AML-193 (cell line): ENCODE data around the gene KCNQ2.
"Not testable (repeated sequence)": the region's sequence is repeated elsewhere in the genome, so short reads cannot be mapped to it uniquely, and the experiment has no call there.

Experiments
- DNase-seq, 2 experiments: peaks; one replicate each; lab custom pipeline; 2025; lab: John Stamatoyannopoulos, UW

Gene KCNQ2

DNA sequence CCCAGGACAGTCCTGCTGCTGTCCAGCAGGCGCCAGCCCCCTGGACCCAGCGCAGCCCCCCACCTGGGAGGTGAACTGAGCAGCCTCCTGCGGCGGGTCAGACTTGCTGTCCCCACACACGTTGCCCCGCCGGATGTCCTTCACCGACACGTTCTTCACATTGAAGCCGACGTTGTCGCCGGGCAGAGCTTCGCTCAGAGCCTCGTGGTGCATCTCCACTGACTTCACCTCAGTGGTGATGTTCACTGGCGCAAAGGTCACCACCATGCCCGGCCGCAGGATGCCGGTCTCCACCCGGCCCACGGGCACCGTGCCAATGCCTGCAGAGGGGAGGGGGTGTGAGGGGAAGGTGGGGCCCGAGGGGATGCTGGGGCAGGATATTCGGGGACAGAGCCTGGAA is 18.0 kb upstream of the KCNQ2 start:
- no peak for DNase-seq

DNA sequence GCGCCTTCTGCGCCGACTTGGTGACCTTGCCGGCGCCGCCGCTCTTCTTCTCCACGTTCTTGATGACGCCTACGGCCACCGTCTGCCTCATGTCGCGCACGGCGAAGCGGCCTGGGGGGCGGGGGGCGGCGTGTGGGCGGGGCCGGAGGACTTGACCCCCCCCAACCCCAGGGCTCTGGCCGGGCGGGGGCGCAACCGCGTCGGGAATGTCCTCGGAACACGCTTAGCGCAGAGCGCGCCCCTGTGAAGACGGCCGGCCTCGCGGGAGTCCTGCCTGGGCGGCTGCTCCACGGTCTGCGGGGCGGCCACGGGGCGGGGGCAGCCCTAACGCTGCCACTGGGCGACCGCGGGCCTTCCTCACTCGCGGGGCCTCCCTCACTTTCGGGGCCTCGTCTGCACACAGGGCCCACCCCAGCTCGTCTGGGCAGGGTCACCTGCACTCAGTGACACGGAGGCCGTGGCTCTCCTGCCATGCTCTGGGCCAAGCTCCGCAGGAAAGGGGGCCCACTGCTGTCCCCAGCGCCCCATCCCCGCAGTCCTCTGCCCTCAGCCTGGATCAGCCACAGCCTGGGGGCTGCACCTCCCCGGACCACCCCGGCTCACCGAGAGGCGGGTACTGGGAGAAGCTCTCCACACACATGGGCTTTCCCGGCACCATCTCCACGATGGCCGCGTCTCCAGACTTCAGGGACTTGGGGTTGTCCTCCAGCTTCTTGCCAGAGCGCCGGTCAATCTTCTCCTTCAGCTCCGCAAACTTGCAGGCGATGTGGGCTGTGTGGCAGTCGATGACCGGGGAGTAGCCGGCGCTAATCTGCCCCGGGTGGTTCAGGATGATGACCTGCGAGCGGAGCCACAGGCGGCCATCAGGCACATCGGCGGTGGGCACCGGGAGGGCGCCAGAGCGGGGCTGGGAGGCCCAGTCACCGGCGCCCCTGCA is 16.1 kb upstream of the KCNQ2 start:
- no peak for DNase-seq

DNA sequence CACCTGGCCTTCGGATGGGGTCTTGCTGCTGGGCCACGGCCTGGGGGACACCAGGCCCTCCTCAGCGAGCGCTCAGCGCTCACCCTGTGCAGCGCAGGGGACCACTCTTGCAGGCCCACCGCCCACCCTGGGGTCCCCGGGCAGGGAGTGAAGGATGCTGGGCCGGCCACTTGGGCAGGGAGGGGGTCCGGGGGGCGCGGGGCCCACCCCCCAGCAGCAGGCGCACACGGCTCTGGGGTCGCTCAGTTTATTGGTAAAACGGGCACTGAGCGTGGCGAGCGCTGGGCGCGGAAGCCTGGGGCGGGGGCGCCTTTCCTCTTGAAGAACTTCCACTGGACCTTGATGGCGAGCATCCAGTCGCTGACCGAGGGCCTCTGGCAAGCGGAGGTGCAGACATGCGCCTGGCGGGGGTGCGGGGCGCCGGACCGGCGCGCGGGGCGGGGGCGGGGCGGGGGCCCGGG is 15.4 kb upstream of the KCNQ2 start:
- DNase-seq = no peak

DNA sequence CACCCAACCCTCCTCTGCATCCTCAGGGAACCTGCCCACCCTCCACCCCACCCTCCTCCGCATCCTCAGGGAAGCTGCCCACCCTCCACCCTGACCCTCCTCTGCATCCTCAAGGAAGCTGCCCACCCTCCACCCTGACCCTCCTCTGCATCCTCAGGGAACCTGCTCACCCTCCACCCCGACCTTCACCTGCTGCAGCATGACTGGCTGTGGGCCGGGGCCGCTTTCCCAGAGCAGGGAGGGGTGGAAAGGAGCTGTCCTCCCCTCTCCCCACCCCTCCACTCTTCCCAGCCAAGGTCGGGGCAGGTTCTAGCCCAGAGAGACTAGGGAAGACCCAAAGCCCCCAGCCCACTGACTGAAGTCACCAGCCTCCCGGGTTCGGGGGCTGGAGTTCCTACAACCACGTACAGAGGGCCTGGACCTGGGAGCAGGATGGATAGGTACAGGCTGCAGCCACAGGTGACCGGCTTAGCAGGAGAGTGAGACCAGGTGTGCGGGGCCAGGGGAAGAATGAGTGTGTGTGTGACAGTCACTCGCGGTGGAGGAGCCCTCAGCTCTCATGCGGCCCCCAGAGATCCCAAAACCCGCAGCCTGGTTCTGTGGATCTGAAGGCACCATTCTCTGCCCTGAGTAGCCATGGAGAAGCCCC is 14.8 kb upstream of the KCNQ2 start:
- DNase-seq = no peak

- DNase-seq = no peak
These were observed 13.9 kb upstream of the KCNQ2 start for GRCh38 chr20:63486300-63486855.

DNA sequence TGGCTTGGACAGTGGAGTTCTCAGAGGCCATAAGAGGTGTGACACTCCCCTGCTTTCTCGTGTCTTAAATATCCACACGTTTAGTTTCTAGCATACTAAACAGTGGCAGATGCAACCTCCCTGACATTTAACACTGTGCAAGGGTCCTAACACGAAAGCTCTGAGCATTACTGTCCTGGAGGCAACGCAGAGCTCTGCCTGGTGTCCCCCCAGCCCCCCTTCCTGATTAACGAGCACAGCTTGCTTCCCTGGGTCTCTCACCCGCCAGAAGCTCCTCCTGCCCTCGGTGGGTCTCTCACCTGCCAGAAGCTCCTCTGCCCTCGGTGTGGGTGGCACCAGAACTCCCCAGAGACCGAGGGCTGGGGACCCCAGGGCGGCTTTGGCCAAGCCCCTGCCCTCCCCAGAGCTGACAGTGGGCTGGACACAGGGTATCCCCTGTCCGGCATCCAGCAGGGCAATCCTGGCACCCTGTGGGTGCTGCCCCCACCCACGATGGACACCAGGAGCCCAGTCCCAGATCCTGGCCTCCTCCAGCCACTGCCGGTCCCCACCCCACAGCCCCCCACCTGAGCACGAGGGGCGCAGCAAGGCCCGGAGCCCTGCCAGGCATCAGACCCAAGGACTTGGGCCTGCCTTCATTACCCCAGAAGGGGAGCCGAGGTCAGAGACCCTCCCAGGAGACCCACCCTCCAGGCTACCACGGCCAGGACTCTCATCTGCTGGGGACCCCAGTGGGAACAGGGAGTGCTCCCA is 12.4 kb upstream of the KCNQ2 start:
- no peak for DNase-seq

GRCh38 chr20:63484236-63484635 is 11.8 kb upstream of the KCNQ2 start:
- no peak for DNase-seq

DNA sequence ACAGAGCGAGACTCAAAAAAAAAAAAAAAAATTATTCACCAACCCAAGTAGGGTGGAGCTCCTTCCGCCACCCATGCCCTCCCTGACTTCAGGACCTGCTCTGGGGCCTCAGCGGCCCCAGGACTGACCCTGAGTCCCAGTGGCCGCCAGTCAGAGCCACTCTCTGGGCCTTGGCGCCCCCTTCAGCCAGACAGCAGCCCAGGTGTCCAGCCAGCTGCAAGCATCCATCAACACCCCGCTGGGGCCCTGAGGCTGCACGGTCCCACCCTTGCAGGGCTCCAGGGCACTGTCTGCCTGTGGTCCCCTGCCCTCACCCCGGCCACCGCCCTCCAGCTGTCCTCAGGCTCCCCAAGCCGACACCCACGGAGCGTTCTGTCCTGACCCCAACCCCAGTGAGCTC is 11.4 kb upstream of the KCNQ2 start:
- DNase-seq = no peak

DNA sequence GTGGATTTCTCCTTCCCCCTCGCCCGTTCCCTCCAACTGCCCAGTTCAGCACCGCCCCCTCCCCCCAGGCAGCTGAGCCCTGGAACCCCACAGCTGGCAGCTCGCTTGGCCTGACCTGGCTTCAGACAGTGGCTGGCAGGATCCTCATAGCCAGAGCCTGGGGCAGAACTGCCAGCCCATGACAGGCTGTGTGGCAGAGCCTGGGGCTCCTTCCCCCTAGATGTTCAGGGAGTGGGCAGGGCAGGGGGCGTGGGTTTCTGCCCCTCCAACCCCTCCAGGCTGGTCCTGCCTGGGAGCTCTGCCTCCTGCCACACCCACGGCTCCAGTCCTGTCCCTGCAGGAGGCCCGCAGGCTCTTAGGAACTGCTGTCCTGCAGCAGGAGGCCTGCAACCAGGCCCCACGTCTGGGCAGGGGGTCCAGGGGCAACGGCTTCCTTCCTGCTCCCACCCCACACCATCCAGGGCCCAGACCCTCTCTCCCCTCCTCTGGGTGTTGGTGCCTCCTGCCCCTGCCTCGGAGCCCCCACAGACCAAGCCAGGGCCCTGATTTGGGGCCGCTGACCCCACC is 9.6 kb upstream of the KCNQ2 start:
- DNase-seq = no peak

DNA sequence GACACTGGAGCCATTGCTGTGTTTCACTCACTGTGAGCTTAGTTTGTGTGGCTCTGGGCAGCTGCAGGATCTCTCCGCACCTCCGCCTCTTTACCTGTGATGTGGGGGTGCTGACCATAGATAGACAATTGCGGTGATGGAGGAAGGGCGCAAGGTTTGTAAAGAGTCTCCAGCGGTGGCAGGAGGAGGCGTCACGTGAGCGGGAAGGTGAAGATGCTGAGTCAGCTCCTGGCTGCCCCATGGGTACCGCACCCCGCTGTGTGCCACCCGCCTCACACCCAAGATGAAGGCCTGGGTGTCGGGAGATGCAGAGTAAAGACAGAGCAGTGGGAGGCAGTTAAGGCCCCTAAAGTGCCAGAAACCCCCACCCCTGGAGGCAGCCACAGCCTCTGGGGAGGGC is 9.0 kb upstream of the KCNQ2 start:
- DNase-seq = no peak

- not testable (repeated sequence) for DNase-seq
These were observed 7.4 kb upstream of the KCNQ2 start for GRCh38 chr20:63479695-63480419.

DNA sequence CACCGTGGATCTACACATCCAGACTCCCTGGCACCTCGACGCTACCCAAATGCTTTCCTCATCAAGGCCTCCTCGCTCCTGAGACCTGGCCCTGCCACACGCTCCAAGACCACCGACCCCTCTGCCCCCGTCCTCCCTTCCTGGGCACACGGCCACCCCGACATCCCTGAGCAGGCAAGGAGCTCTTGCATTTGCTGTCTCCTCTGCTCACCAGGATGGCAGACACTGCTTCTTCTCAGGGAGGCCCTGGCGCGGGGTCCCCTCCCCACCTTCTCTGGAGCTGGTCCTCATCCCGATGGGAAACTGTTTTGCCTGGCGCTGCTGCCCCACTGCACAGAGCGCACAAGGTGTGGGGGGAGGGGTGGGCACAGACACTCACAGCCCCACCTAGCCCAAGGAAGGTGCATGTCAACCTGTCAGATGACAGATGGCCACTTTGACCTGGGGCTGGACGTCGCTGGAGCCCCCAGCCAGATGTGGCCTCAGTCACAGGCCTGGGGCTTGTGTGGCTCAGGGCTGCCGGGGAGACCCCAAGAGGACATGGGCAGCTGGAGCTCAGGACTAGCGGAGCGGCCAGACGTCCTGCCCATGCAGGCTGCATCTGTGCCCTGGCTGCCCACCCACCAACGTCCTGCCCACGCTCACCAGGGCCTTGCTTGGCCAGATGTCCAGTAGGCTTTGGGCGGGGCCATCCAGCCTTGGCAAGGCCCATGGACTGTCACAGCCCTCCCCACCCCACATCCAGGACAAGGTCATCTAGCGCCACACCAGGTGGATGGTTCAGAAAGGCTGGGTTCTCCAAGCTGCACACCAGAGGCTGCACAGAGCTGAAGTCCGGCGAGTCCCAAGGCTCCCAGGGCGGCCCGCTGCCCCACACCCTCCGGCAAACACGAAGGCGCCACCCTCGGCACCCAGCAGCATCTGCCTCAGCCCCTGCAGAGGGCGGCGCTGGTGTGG is 6.2 kb upstream of the KCNQ2 start:
- DNase-seq = no peak

DNA sequence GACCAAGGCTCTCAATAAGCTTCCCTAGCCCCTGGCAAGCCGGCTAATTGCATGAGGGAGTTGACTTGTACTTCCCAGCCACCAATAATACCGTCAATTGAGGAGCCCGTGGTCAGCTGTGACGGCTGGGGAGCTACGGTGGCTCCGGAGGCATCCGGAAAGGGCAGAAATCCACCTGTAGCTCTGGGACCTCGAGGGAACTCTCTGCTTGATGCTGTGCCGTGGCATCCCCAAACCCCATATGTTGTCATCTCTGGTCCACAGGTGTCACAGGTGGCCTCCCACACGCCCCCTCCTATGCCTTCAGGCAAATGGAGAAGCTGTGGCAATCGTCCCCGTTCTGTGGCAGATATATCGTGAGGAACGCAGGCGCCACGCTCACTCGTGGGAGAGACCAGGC is 5.5 kb upstream of the KCNQ2 start:
- DNase-seq = no peak

DNA sequence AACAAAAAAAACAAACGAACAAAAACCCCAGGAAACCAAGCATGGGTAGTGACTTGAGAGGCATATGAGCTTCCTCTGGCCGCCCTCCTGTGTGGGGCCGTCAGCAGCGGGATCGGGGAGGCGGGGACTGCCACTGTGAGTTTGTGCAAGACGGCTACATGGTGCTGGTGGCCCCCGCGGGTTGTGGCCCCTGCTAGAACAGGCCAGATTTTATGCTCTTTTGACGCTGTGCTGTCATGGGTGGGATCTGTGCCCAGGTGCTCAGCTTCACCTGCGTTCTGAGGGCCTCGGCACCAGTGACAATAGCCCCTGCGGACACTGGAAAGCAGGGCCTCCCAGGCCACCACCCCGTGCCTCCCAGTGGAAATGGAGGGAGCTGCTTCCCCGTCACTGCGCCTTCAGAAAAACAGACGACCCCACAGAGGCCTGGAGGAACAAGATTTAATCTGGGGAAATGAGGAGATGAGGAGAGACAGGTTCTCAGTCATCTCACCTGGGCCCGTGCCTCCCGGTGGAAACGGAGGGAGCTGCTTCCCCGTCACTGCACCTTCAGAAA is 4.7 kb upstream of the KCNQ2 start:
- DNase-seq = no peak

GRCh38 chr20:63475209-63475608 is 2.8 kb upstream of the KCNQ2 start:
- DNase-seq = no peak

DNA sequence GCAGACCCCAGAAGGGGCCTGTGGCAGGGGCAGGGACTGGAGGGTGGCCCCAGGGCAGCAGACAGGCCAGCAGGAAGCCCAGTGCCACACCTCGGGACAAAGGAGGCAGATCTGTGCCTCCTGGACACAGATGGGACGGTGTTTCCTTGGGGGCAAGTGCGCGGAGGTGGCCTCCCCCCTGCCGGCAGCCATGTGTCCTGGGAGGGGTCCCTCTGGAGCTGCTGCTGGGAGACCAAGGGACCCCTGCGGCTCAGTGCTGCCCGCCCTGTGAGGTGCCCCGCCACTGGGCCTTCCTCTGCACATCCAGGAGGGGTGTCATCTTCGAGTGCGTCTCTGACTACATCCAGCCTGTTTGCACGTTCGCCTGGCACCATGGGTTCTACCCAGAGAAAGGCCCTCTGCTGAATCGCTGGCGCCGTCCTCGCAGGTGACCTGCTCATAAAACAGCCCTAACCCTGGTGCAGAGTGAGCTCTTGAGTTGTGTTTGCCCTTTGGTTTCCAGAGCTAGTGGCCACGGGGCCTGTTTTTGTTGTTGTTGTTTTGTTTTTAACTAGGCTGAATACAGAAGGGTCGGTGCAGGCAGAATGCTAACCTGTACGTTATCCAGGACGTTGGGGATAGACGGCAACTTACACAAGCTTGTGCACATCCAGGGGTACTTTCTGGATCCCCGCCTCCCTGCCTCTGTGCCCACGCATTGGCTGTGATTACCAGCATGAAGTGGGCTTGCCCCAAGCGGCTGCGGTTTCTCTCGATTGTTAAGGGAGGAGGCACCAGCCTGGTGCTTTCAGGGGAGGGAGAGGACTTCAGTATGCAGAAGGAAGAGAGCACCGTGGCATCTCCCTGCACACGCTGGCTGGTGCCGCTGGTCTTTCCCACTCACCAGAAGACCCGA is 1.3 kb upstream of the KCNQ2 start:
- DNase-seq = no peak

- DNase-seq = no peak
These were observed 471 bp upstream of the KCNQ2 start for GRCh38 chr20:63472862-63473390.

GRCh38 chr20:63471717-63471980 is 806 bp downstream of the KCNQ2 start:
- no peak for DNase-seq
